Placental pericyte (primary cell): ENCODE results near the gene OLIG3. TPM values are rescaled to one million over a fixed set of nuclear protein-coding genes. Genes with fewer than 3 reads are reported as not detected.

Experiments used
- total RNA-seq: library from RNA; depleted of rRNA; stranded (reverse); fragments of >200 nt; gene quantifications from 2 replicates; pipeline ENCODE4 v1.2.3, GENCODE V29; 2012

The OLIG3 gene
- not detected in 2 replicates for total RNA-seq

DNA sequence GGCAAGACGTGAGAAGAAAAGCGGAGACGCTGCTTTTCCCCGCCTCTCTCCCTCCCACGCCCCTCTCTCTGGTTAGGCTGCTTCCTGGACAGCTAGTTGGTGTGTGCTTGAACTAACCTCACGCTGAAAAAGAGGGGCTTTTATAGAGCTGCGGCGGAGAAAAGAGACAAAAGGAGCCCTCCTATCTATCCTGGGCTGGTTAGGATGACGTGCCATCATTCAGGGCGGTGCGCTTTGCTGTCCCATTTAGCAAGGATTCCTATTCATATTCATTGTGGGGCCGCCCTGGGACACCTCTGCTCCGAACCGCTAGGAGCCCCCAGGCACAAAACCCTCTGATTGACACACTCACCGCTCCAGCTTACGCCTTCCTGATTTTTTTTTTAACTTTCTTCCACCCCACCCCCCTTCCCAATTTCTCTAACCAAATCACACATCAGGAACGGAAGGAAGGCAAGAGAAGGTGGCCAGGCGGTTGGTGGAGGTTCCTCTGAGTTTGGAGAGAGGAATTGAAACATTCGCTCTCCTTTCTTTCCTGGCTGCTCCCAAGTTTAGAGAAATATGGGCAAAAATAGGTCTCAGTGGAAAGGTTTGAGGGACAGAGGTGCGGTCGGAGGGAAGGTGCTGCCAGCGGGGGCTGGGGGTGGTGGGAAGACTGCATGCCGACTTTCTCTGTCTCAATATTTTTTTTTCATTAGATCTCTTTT lies at the start of gene OLIG3:
OLIG3 (minus strand) TSS at position 114 of the 707 bp plus-strand sequence. CDS start 224 bp downstream, outside the sequence.

